Lower leg skin (tissue), 4 donors: ENCODE data around the gene SLC22A23. TPM values are rescaled to one million over a fixed set of nuclear protein-coding genes. Genes with fewer than 3 reads are reported as not detected.

Experiments
- DNase-seq, 2 donors: peaks; one replicate each; pipeline ENCODE4 v3.0.0-alpha.2; 2019; ENCODE audit warnings: low spot score in 2 of 2
- H3K4me3 ChIP-seq: fragments of 200-600 bp; sonication (generic); 2 replicates; pipeline ENCODE4 v1.5.1; 2017; ENCODE audit warnings: mild to moderate bottlenecking, low read depth; ENCODE audit not compliant: poor library complexity, severe bottlenecking
- POLR2A ChIP-seq, 2 donors: fragments of 450-650 bp; IDR thresholded peaks; one replicate each; pipeline ENCODE4 v1.6.1; 2016 to 2017; ENCODE audit warnings: antibody characterized with exemption in 2 of 2, mild to moderate bottlenecking in 1 of 2, moderate library complexity in 1 of 2
- WGBS, 2 donors: methylation state at CpG; one replicate each; pipeline ENCODE4 v1.1.5; 2018; 5-methylcytosine and 5-hydroxymethylcytosine counted together
- intact Hi-C: fragments of 100-400 bp; cut with DNase I; formaldehyde crosslinking; loops from one replicate; pipeline ENCODE4 v1.15.0; 2023; ENCODE audit warnings: low total_unique reads
- total RNA-seq, 4 donors: library from RNA; depleted of rRNA; stranded (reverse); fragments of >200 nt; gene quantifications; one replicate each; pipeline ENCODE4 v1.1.0, GENCODE V29; 2016
- TF ChIP-seq, protein P1 (sequence below), 3 donors: fragments of 450-650 bp; IDR thresholded peaks; one replicate each; pipeline ENCODE4 v1.5.1; 2016; ENCODE audit warnings: antibody characterized with exemption in 3 of 3, mild to moderate bottlenecking in 3 of 3, moderate library complexity in 2 of 3

The SLC22A23 gene
- total RNA-seq, 4 donors from 2014 or later = 29.2 to 50.7 (median 43.2) TPM

DNA sequence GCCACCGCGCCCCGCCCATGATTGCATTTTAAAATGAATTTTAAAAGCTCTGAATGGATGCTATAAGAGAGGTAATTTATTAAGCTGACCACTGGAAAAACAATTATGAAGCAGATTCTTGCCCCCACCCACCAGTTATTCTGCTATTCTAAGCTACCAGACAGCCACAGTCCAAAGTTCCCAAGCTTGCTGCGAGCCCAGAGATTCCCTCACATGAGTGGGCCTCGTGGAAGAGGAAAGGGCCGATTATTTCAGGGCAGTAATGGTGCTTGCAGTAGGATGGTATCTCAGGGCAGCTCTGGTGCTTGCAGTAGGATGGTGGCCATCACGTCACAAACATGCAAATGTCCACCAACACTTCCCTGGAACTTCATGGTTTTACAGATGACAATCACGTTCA is 56.7 kb downstream of the SLC22A23 start:
- peak in 1 of 2 donors; percentile 61 for DNase-seq
- intact Hi-C loops = no loop called here
- no peak overlapping the region for H3K4me3 ChIP-seq
- 93 to 94% methylated on average over 8 of the region's 8 CpGs for WGBS, 2 donors
- TF ChIP-seq POLR2A (IDR thresholded peaks at IDR 0.05) = no peak
- TF ChIP-seq, protein P1, sequence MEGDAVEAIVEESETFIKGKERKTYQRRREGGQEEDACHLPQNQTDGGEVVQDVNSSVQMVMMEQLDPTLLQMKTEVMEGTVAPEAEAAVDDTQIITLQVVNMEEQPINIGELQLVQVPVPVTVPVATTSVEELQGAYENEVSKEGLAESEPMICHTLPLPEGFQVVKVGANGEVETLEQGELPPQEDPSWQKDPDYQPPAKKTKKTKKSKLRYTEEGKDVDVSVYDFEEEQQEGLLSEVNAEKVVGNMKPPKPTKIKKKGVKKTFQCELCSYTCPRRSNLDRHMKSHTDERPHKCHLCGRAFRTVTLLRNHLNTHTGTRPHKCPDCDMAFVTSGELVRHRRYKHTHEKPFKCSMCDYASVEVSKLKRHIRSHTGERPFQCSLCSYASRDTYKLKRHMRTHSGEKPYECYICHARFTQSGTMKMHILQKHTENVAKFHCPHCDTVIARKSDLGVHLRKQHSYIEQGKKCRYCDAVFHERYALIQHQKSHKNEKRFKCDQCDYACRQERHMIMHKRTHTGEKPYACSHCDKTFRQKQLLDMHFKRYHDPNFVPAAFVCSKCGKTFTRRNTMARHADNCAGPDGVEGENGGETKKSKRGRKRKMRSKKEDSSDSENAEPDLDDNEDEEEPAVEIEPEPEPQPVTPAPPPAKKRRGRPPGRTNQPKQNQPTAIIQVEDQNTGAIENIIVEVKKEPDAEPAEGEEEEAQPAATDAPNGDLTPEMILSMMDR (IDR thresholded peaks at IDR 0.05) = no peak

DNA sequence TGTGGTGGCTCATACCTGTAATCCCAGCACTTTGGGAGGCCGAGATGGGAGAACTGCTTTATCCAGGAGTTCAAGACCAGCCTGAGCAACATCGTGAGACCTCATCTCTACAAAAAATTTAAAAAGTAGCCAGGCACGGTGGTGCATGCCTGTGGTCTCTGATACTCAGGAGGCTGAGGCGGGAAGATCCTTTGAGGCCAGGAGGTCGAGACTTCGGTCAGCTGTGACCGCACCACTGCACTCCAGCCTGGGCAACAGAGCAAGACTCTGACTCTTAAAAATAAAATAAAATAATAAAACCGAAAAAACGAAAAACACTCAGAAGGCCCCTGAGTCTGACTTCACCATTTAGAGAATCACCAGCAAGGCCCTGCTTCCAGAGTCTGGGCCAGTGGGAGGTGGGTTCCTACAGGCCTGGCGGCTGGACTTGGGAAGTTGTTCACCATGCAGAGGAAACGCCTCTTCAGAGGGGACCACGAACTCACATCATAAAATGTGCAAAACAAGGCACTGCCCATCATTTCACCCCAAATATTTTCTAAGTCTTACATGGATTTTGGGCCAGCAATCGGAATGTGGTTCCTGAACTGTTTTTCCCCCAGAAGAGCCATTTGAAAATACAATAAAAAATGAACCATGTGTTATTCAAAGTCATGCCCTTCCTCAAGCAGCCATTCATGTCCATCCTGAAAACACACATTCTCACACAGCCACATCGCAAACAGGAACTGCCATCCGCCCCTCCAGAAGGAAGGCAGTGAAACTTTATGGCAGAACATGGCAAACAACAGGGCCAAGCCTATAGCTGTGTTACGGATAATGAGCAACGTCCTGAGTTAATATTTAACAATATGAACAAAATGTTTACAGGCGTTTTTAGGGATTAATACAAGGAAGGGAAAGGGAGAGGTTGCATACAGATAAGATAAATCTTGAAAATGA is 57.8 kb downstream of the SLC22A23 start:
- DNase-seq = peak in 1 of 2 donors; percentile 53
- no peak overlapping the region for H3K4me3 ChIP-seq
- intact Hi-C loops = no loop called here
- TF ChIP-seq POLR2A (IDR thresholded peaks at IDR 0.05) = no peak
- TF ChIP-seq, protein P1 (IDR thresholded peaks at IDR 0.05) = no peak
- 92 to 93% methylated on average over 18 of the region's 18 CpGs for WGBS, 2 donors

DNA sequence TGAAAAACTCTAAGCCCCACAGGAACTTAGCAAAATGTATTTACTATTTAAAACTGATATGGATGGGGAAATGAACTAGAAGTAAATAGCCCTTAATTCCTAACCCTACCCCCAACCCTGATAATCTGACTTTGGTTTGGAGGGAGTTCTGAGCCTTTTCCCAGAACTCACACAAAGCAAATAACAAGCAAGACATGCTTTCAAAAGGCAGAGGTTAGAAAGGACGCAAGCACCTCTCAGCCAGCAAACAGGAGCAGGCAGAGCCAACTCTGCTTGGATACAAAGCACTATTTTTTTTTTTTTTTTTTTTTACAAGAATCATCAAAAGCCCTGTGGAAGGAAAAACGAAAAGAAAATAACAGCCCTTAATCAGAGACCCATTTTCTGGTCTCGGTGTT is 58.7 kb downstream of the SLC22A23 start:
- H3K4me3 ChIP-seq = no peak overlapping the region
- DNase-seq = no peak
- intact Hi-C loops = no loop called here
- WGBS, 2 donors = 34 to 39% methylated on average over 3 of the region's 3 CpGs
- TF ChIP-seq POLR2A (IDR thresholded peaks at IDR 0.05) = no peak
- TF ChIP-seq, protein P1 (IDR thresholded peaks at IDR 0.05) = no peak

DNA sequence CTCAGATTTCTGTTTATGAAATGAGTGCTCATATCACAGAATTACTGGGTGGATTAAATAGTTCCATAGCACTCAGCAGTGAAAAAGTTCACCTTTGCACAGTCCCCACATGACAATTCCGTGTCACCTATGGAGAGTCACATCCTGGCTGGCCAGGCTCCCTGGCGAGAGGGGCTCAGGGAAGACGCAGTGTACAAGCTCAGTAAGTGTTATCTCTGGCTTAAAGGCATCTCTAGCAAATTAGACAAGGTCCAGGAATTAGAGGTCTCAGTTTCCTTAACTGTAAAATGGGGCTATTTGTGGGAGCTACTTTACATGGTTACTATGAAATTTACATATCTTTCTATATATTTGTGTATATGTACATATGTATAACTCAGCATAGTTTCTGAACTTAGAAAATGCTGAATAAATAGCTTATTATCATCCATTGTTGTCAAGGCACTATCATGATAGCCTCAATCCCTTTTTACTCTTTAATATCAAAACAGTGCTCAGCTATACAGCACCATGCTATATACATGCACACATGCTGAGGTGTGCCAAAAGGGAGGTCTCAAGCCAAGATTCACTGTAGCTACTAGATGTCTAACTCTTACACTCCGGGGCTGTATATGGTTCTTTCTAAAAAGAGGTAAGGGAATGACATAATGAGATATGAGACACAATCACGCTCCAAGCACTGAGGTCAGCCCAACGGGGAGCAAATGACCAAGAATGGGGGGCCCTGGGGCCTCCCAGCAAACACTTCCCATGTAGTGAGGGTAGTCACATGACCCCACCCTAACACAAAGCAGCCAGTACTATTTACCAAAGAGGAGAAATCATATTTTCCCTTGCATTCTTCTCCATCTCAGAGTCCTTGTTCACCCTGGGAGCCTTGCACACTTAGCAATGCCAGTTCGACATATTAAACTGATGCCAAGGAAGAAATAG is 59.4 kb downstream of the SLC22A23 start:
- intact Hi-C loops = no loop called here
- WGBS, 2 donors = 83 to 87% methylated on average over 7 of the region's 7 CpGs

DNA sequence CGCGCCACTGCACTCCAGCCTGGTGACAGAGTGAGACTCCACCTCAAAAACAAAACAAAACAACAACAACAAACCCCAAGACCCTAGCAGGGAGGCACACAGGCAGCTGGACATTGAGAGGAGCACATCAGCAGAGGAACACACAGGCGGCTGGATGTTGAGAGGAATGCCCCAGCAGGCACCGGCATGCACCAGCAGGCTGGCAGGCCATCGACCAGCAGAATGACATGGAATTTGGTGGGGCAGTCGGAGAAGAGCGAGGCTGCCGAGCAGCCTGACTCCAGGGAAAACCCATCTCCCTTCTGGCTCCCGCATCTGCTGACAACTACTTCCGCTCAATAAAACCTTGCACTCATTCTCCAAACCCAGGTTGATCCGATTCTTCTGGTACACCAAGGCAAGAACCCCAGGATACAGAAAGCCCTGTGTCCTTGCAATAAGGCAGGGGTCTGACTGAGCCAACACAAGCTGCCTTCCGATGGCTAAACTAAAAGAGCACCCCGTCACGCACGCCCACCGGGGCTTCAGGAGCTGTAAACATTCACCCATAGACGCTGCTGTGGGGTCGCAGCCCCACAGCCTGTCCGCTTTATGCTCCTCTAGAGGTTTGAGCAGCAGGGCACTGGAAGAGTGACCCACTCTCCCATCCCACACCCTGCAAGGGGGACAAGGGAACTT is 60.2 kb downstream of the SLC22A23 start:
- intact Hi-C loops = no loop called here
- 72 to 76% methylated on average over 19 of the region's 19 CpGs for WGBS, 2 donors
- no peak overlapping the region for H3K4me3 ChIP-seq
- no peak for TF ChIP-seq POLR2A (IDR thresholded peaks at IDR 0.05)
- TF ChIP-seq, protein P1 (IDR thresholded peaks at IDR 0.05) = no peak
- DNase-seq = peak in 1 of 2 donors; percentile 81

More for the DNA sequence above, 59.4 kb downstream of the SLC22A23 start:
- peak in 1 of 2 donors; percentile 76 for DNase-seq
- no peak overlapping the region for H3K4me3 ChIP-seq
- TF ChIP-seq, protein P1 (IDR thresholded peaks at IDR 0.05) = no peak
- TF ChIP-seq POLR2A (IDR thresholded peaks at IDR 0.05) = no peak
